NCI-H2081 (cell line): ENCODE measurements around the gene AGAP1.

Experiments
- DNase-seq, 2 experiments: peaks; one replicate each; lab custom pipeline; 2025; lab: John Stamatoyannopoulos, UW

AGAP1 gene

DNA sequence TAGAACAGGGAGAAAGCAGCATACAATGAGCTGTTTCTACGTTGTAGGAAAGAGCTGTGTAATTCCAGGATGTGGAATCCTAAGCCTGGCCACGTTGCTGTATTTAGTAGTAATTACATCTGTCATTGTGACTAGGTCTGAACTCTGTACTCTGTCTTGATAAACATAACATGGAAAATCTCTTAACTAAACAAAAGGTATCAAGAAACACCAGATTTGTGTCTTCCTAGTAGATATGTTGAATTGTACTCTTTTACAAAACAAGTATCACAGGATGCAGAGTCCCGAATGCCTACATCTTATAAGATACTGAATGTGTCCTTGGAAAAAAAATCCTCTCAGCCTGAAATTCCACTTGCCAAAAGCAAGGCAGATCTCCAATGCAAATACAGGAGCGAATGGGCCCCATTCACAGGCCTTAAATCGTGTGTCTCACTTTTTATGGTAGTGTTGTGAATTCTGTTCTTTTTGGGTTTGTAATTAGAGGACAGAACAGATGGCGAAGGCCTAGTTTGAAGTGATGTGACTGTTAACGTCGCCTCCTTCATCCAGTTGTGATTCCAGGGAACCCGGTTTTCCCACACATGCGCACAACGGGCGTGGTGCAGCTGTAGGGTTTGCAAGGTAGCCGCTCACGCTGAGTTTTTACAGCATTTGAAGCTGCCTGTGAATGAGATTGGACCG, 427.8 kb downstream of the AGAP1 start:
- no peak for DNase-seq

DNA sequence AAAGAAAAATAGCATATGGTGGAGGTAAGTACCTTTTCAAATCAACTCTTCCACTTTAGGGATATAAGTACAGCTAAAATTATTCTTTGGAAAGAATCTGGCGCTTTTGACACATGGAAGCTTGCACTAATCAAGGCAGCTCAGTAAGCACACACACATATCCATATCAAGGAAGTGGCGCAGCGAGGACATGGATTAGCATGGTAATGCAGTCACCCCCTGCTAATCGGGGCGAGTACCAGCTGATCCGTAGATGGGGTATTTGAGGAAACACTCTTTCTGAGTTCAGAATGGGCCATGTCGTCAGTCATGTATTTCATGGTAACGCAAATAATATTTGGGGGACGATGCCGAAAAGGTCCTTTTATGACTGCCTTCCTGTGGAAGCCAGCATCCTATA, 429.0 kb downstream of the AGAP1 start:
- DNase-seq: no peak

DNA sequence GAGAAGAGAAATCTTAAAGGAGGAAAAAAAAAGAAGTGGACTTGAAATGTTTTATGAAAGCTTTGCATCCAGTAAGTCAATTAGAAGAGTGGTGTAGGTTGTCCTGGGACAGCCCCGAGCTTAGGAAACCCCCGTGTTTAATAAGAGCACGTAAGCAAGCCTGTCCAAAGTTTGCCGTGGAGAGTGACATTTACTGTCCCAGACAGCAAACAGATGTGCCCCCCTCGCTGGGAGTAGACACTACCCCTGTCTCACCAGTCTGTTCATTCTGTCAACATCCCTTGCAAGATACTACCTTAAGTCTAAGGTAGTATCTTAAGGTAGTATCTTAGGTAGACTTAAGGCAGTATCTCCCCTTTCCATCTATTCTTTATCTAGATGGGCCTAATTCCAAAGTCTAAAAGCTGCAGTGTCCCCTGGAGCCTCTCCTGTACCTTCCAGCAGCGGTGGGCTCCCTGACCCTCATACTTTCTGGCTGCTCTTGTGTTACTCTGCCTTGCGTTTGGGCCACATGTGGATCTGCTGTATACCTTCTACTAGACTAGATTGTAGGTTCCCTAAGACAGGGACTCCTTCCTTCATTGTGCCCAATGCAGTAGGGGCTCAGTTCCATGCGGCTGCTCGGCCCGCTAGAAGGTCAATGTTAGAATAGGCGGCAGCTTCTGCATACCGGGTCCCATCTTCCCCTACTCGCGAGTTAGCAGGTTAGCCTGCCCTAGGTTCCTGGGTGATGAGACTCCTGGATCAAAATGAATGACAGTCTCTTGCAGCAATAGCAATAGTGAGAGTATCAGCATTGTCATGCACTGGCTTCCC, 430.2 kb downstream of the AGAP1 start:
- DNase-seq: no peak

DNA sequence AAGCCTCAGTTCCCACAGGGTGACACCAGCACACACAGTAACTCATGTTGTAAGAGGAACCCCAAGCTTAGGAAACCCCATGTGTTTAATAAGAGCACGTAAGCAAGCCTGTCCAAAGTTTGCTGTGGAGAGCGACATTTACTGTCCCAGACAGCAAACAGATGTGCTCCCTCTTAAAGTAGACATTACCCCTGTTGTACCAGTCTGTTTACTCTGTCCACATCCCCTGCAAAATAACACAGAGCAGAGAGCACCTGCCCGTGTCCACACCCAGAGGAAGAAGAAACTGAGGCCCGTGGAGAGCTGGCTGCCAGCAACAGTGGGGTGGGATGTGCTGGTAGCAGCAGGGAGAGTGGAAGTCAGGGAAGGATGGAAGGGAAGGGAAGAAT, 430.8 kb downstream of the AGAP1 start:
- no peak for DNase-seq

DNA sequence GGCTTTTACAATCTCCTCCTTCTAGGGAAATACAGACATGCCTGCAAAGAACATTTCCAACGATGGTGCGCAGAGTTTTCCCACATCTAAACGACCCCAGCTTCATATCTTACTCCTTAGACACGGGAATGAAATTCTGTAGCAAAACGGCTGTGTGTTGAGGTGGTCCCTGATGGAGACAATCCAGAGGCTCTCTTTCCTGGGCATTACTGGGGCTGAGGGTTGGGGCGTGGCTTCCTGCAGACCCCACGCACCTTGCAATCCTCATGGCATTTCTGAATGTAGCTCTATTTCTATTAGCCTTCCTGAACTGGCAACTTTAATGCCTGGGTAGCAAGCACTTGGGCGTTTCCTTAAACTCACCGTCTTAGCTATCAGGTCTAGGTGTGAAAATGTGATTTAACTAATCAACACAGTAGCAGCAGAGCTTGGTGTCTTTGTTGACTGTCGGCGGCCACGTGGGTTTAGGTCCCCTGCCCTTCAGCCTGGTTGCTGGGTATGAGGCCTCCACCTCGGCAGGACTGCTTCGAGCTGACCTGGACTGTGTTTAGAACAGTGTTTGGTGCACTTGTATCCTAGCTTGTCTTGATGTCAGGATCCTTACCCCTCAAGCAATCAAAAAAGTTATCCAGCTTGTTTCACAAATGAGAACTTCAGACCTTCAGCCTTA, 431.5 kb downstream of the AGAP1 start:
- DNase-seq: no peak

DNA sequence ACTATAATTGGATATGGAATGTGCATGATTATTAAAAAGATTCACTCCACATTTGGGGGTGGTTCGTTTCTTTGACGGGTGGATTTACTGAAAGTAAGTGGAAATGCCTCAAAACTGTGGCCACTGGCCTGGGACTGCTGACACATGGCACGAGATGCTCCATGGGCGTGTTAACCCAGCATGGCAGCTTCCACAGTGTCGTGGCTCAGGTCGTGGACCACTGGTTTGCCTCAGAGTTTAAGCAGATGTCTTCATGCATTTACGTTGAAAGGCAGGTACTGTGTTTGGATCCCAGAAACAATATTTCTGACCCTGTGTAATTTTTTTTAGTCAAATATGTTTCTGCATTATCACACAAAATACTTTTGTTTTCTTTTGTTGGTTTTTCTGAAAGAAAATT, 432.4 kb downstream of the AGAP1 start:
- DNase-seq: no peak

DNA sequence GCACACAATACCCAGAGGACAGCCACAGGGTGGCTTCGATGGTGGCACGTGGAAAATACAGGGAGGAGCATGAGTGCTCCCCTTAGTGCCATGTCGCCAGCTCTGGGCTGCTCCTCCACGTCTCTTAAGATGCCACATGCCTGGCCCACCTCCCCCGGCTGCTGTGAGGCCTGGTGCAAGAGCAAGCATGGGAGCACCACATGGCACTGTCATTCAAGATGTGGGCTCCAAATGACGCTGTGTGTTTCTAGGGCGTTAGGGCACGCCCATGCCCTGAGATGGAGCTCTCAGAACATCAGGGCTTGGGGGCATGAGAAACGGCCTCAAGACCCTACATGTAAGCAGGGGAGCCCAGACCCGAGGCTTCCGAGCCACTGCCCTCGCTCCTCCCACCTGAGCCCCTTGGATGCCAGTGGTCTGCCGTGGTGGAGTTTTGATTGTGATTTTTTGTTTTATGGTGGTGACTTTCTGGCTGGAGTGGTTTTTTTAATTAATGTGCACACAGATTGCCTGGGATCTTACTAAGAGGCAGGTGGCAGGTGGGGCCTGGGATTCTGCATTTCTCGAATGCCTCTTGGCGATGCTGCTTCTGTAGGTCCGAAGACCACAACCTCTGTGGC, 435.0 kb downstream of the AGAP1 start:
- DNase-seq: no peak

DNA sequence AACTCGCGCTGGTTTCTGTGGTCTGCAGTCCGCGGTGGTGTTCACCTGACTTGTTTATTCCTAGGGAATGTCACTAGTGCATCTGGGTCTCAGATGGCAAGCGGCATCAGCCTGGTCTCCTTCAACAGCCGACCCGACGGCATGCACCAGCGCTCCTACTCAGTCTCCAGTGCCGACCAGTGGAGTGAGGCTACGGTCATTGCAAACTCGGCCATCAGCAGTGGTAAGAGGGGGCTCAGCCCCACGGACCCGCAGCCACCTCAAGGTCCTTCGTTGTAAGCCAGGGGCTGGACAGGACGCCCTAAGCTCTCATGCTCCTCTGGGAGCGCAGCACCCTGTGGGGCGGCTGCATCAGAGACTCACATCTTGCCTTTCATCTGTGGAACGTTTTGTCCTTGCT, 436.9 kb downstream of the AGAP1 start:
- no peak for DNase-seq

DNA sequence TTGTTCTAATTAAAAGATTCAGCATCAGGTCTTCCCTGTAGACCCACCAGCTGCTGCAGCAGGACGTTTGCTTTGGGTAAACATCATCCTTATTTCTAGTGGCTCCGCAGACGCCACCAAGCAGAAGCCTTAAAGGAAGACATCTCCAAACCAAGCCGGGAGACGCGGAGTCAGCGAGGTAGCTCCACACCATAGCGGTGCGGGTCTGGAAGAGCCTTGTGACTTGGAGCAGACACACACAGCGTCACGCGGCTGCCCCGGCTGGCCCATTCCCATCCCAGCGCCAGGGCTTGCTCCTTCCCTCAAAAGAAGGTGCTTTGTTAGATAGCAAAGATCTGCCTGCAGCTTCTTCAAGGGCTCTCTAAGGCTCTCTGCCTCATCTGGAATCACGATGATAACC, 437.8 kb downstream of the AGAP1 start:
- DNase-seq: no peak

DNA sequence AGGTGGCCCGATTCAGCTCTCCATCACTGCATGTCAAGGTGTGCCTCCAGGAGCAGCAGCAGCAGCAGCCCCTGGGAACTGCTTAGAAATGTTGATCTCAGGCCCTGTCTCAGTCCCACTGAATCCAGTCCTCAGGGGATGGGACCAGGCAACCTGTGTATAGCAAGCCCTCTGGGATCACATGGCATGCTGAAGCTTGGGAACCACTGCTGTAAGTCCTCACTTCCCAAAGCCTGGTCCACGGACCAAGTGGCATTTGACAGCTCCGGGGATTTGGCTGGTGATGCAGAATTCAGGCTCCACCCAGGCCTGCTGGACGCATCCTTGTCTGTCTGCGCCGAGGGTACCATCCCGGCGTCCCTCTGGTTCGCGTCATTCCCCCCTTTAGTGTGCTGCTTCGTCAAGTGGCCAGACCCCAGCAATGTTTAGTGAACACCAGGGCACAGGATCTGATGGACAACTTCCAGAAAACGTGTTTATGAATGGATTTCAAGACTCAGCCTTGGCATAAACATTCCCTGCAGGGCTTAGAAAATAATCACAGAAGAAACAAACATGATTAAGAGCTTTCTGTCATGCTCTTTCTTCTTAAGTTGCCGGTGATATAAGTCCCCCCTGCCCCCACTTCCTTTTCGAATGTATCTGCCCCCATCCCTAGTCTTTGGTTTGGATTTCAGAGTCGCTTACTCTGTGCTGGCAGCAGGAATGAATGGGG, 440.4 kb downstream of the AGAP1 start:
- no peak for DNase-seq

DNA sequence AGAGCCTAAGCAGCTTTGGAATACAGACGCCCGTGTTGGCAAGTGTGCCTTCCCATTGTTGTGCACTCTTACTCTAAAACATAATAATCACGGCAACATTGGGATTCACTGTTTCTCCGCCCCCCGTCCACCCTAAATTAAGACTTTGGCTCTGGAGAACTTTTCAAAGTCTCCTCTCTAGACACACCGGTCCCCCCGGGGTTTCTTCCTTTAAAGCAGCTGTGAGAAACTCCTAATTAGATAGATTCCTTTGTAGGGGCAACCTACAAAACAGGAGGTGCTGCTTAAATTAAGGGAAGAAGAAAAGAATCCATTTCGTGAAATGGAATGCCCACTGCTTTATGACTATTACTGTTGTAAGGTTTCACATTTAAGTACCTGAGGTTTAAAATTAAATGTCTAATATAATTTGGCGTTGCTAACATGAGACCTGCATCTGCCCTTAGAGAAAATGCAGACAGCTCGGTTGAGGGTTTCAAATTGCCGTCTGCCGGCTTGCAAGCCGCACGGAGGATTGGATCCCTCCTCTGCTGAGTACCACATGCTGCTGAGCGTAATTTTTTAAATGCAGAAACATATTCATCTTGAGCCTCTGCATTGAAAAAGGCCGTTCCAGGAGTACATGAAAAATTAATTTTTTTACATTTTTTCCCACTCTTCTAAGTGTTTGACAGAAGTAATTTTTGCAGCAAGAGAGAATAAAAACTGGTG, 441.1 kb downstream of the AGAP1 start:
- DNase-seq: no peak

DNA sequence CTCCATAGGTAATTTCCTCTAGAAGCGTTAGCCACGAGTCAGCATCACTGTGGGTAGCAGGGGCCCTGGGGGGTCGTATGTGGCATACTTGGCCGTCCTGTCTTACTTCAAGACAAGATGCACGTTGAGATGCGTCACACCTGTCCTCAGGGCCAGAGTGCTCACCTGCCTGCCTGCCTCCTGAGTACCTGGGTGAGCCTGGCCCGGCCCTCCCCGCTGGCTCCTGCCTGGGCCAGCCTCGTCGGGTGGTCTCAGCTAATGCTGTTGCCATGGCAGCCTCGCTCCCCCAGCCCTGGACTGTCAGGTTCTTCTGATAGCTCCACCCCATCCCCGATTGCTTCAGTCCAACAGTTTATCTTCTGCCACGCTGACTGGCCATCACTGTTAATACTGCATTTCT, 441.9 kb downstream of the AGAP1 start:
- no peak for DNase-seq

DNA sequence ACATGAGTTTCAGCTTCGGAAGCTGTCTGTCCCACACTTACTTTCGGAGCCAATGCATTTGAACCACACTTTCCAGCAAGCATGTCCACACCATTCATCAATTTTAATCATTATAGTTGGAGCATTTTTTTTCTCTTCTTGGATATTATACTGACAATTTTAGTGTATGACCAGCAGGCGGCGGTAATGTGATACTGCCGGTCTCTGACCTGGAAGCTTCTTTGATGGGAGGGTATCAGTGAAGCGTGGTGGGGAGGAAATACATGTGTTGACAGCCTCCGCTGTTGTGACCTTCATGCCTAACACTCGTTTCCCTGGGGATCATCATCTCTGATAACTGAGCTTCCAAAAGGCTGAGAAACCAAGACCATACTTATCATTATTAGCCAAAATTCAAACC, 442.6 kb downstream of the AGAP1 start:
- no peak for DNase-seq

DNA sequence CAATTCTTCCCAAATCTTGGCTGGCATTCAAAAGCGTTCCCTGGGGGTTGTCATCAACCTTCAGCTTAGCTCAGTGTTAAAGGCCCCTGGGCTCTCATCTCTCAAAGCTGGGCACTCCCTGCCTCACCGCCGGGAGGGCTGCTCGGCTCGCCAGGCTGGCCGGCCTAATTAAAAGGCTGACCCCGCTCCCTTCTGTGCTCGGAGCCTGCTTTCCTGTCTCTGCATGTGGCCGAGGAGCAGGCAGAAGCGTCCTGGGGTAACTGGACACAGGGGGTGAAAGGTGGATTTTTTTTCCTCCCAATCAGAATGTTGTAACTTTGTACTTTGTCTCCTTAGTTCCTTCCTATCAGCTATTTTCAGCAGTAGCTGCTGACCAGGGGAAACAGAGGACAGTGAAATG, 443.2 kb downstream of the AGAP1 start:
- DNase-seq: no peak

DNA sequence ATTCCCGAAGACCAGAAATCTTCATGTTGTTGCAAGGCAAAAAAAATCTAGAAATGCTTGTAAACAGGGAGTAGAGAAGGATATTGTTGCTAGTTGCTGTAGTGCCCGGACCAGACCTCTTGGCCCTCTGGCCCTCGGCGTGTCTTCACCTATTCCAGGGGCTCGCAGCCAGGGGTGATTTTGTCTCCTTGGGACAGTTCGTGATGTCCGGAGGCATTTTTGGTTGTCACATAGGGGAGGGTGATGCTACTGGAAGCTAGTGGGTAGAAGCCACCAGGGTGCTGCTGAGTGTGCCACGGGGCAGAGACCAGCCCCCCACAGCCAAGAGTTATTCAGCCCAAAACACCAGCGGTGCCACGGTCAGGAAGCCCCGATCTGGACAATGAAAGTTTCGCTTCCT, 443.7 kb downstream of the AGAP1 start:
- DNase-seq: no peak

DNA sequence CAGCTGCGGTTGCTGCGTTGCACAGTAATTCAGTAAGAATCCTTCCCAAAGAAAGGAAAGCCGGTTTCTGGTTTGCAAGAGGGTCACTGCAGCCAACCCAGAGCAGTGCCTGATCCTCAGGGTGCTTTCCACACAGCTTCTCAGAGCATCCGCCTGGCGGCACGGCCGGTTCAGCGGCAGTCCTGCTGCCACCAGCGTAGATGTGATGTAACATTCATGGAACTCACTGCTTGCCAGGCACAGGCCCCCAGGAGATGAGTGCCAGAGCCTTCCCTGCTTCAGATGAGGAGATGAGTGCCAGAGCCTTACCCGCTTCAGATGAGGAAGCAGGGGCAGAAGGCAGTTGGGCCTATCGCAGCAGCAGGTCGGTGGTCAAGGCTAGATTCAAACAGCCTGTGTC, 444.1 kb downstream of the AGAP1 start:
- no peak for DNase-seq

DNA sequence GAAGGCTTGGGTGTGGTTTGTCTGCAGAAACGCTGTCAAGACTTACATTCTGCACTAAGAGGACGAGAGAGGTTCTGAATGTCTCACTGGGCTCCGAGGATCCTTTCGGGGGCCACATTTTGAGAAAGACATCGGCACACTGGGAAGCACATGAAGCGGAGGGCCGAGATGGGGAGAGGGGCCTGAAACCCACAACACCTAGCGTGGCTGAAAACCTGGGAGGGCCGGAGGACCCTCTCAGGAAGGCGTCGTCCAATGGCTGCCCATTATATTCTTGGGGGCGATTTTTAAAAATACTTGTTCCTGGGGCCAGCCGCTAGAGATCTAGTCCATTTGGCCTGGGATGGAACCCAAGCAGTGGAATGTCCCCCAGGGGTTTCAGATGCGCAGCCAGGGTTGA, 444.8 kb downstream of the AGAP1 start:
- DNase-seq: no peak

DNA sequence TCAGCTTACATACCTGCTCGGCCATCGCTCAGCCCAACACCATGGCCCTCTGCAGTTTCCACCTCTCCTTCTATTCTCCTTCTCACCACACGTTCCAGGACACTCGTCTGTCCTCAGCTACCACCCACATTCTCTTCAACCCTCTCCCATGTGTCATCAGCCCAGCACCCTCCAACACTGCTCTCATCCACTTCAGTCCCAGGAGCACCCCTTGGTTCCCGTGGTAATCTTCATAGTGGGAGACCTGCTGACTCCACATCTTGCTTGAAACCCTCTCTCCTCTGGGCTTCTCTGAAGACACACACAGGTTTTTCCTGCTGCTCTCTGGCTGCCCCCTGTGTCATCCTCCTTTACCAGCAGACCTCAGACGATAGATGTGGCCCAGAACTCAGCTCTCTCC, 445.6 kb downstream of the AGAP1 start:
- DNase-seq: no peak

DNA sequence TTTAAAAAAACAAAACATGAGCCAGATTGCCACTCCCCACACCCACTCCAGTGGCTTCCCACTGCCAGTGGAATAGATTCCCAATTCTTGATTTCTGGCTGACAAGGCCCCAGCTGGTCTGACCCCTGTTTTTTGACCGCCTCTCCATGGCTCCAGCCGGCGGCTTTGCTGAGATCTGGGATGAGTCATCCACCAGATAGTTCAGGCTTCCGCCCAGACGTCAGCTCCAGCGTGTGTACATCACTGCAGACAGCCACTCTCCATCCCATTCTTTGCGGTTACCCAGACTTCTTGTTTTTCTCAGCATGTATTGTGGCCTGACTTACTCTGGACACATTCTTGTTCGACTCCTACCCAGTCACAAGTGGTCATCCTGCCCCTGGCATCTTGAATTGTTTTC, 446.5 kb downstream of the AGAP1 start:
- no peak for DNase-seq

DNA sequence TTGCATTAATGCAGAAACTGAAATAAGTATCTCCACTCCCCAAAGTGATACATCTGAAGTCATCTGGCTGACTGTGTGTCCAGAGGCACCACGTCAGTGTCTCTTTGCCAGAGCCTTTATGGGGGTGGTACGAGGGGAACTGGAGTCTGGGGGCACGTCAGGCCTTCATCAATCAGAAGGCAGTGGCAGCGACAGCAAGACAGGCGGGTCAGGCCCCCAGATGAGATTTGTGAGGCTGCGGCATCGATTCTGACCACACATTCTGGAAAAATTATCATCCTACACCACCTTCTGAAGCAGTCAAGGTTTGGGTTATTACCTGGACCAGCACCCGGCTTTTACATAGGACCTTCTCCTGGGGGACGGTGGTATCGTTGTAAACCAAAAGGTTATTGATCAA, 450.7 kb downstream of the AGAP1 start:
- DNase-seq: no peak

DNA sequence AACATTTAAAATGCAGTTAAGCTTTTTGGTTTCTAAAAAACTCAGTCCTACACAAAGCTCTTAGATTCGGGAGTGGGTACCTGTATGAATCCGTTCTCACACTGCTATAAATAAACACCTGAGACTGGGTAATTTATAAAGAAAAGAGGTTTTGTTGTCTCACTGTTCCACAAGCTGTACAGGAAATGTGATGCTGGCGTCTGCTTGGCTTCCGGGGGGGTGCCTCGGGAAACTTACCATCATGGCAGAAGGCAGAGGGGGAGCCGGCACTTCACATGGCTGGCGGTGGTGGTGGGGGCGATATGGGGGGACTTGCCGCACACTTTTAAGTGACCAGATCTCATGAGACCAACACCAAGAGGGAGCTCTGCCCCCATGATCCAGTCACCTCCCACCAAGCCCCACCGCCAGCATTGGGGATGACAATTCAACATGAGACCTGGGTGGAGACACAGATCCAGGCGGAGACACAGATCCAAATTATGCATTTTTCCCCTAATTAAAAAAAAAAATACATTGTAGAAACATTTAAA, 451.8 kb downstream of the AGAP1 start:
- DNase-seq: peak; percentile 7 to 34
